SK-N-SH (cell line): ENCODE results near the gene CNTNAP2. TPM values are rescaled to one million over a fixed set of nuclear protein-coding genes. Genes with fewer than 3 reads are reported as not detected.

Source experiments
- CTCF ChIA-PET: fragments of 300-600, 350-600 bp; formaldehyde crosslinking; extraction: SDS; loops from one replicate; lab custom pipeline; 2021; lab: Yijun Ruan, JAX
- POLR2A ChIA-PET: fragments of 350-600 bp; sonication (Branson Sonifier 250); formaldehyde crosslinking; extraction: SDS; loops from one replicate; lab custom pipeline; 2020; ENCODE audit warnings: antibody characterized with exemption, inconsistent platforms; lab: Yijun Ruan, JAX
- DNase-seq: peaks from one replicate; pipeline ENCODE4 v3.0.0; 2012
- H2AFZ ChIP-seq: fragments of 200-600 bp; sonication (generic); 2 replicates; pipeline ENCODE4 v1.8.1; 2016; ENCODE audit warnings: antibody characterized with exemption, mild to moderate bottlenecking, low read depth
- H3F3A ChIP-seq: fragments of 200-600 bp; sonication (generic); replicated peaks from 2 replicates; pipeline ENCODE3; 2016; ENCODE audit warnings: antibody characterized with exemption, mild to moderate bottlenecking; ENCODE audit not compliant: insufficient read depth
- H3K27ac ChIP-seq, 2 experiments: fragments of 200-500 bp in 1 of 2; fragments of 200-600 bp in 1 of 2; sonication (Bioruptor generic) in 1 of 2; sonication (generic), shearing (Covaris generic) in 1 of 2; 2 replicates each; pipeline versions ENCODE4 v1.5.1 to v1.6.1; 2014 to 2016; ENCODE audit warnings: low read depth in 2 of 2, inconsistent platforms in 1 of 2, low read length in 1 of 2, mild to moderate bottlenecking in 1 of 2, mixed read lengths in 1 of 2
- H3K27me3 ChIP-seq: fragments of 200-600 bp; sonication (generic), shearing (Covaris generic); 2 replicates; pipeline ENCODE4 v1.6.1; 2016; ENCODE audit warnings: mixed run types; ENCODE audit not compliant: insufficient read depth
- H3K36me3 ChIP-seq, 2 experiments: fragments of 200-500 bp in 1 of 2; fragments of 200-600 bp in 1 of 2; sonication (Bioruptor generic) in 1 of 2; sonication (generic) in 1 of 2; replicated peaks in 1 of 2; 2 replicates each; pipeline versions ENCODE3 to v1.5.1; 2014 to 2016; ENCODE audit warnings: low read length in 1 of 2, mild to moderate bottlenecking in 1 of 2; ENCODE audit not compliant: insufficient read depth in 2 of 2, control insufficient read depth in 1 of 2
- H3K4me1 ChIP-seq, 2 experiments: fragments of 200-500 bp in 1 of 2; fragments of 200-600 bp in 1 of 2; sonication (Bioruptor generic) in 1 of 2; sonication (generic), shearing (Covaris generic) in 1 of 2; 2 replicates each; pipeline versions ENCODE4 v1.5.1 to v1.6.1; 2014 to 2016; ENCODE audit warnings: low read depth in 1 of 2, low read length in 1 of 2, mixed run types in 1 of 2; ENCODE audit not compliant: insufficient read depth in 2 of 2, control insufficient read depth in 1 of 2
- H3K4me2 ChIP-seq: fragments of 200-600 bp; sonication (generic), shearing (Covaris generic); 2 replicates; pipeline ENCODE4 v1.6.1; 2017; ENCODE audit warnings: mixed run types
- H3K4me3 ChIP-seq, 2 experiments: fragments of 200-500 bp in 1 of 2; fragments of 200-600 bp in 1 of 2; sonication (Bioruptor generic) in 1 of 2; sonication (generic), shearing (Covaris generic) in 1 of 2; 2 replicates each; pipeline versions ENCODE4 v1.5.1 to v1.8.1; 2014 to 2016; ENCODE audit warnings: low read depth in 2 of 2, inconsistent platforms in 1 of 2, low read length in 1 of 2, mild to moderate bottlenecking in 1 of 2, mixed read lengths in 1 of 2, moderate library complexity in 1 of 2
- H3K79me2 ChIP-seq: fragments of 200-600 bp; sonication (generic); 2 replicates; pipeline ENCODE4 v1.8.1; 2017; ENCODE audit warnings: mild to moderate bottlenecking; ENCODE audit not compliant: insufficient read depth
- H3K9ac ChIP-seq: fragments of 200-600 bp; sonication (generic); 2 replicates; pipeline ENCODE4 v1.6.1; 2017; ENCODE audit warnings: mixed run types
- H3K9me2 ChIP-seq: fragments of 200-600 bp; sonication (generic); 2 replicates; pipeline ENCODE4 v1.6.1; 2017; ENCODE audit warnings: mixed run types
- H3K9me3 ChIP-seq: fragments of 200-600 bp; sonication (generic); 2 replicates; pipeline ENCODE4 v1.6.1; 2017; ENCODE audit warnings: mixed run types, mild to moderate bottlenecking, moderate library complexity
- H4K20me1 ChIP-seq: fragments of 200-600 bp; sonication (generic); 2 replicates; pipeline ENCODE4 v1.6.1; 2017; ENCODE audit warnings: mild to moderate bottlenecking, mixed run types; ENCODE audit not compliant: insufficient read depth
- CHD2 ChIP-seq: fragments of 150-350 bp; IDR thresholded peaks from 2 replicates; pipeline ENCODE4 v1.6.1; 2018; ENCODE audit warnings: low read length; ENCODE audit not compliant: partially characterized antibody
- EP300 ChIP-seq, 2 experiments: IDR thresholded peaks; 2 replicates each; pipeline versions ENCODE4 v1.4.0 to v1.6.1; 2012; ENCODE audit warnings: borderline replicate concordance in 1 of 2, low read depth in 1 of 2, low read length in 1 of 2
- FOSL2 ChIP-seq: IDR thresholded peaks from 2 replicates; pipeline ENCODE4 v1.4.0; 2012; ENCODE audit warnings: low read depth, mild to moderate bottlenecking, moderate library complexity, borderline replicate concordance
- GATA2 ChIP-seq: sonication (generic); formaldehyde crosslinking; IDR thresholded peaks from 2 replicates; pipeline ENCODE4 v1.5.0; 2020; ENCODE audit warnings: mild to moderate bottlenecking, missing genetic modification reagents
- JUND ChIP-seq: IDR thresholded peaks from 2 replicates; pipeline ENCODE4 v1.4.0; 2012
- MEF2A ChIP-seq: IDR thresholded peaks from 2 replicates; pipeline ENCODE4 v1.4.0; 2012; ENCODE audit warnings: low read depth, borderline replicate concordance
- MXI1 ChIP-seq: IDR thresholded peaks from 2 replicates; pipeline ENCODE4 v1.6.1; 2012; ENCODE audit warnings: mild to moderate bottlenecking, low read depth, low read length, improper control_type of control experiment
- NFIC ChIP-seq: IDR thresholded peaks from 2 replicates; pipeline ENCODE4 v1.4.0; 2012; ENCODE audit warnings: borderline replicate concordance
- RCOR1 ChIP-seq: fragments of 150-350 bp; IDR thresholded peaks from 2 replicates; pipeline ENCODE4 v1.6.1; 2017; ENCODE audit warnings: antibody characterized with exemption, low read length
- RXRA ChIP-seq: IDR thresholded peaks from 2 replicates; pipeline ENCODE4 v1.4.0; 2012; ENCODE audit warnings: low read depth, mild to moderate bottlenecking, borderline replicate concordance
- TCF12 ChIP-seq: IDR thresholded peaks from 2 replicates; pipeline ENCODE4 v1.4.0; 2012
- TEAD4 ChIP-seq: IDR thresholded peaks from 2 replicates; pipeline ENCODE4 v1.4.0; 2012; ENCODE audit warnings: mild to moderate bottlenecking, borderline replicate concordance; ENCODE audit not compliant: insufficient read depth
- ZBTB33 ChIP-seq: IDR thresholded peaks from 2 replicates; pipeline ENCODE4 v1.4.0; 2012; ENCODE audit warnings: low read depth, borderline replicate concordance
- WGBS: methylation state at CpG from one replicate; pipeline ENCODE4 v1.1.6; 2017; ENCODE audit warnings: low lambda C conversion rate; 5-methylcytosine and 5-hydroxymethylcytosine counted together
- polyA plus RNA-seq, 3 experiments: library from polyadenylated mRNA; depleted of rRNA; stranded (reverse); fragments of >200 nt; gene quantifications; 2 replicates each; pipeline ENCODE4 v1.2.3, GENCODE V29; 2012
- TF ChIP-seq, protein P1 (sequence below): fragments of 150-350 bp; IDR thresholded peaks from 2 replicates; pipeline ENCODE4 v1.6.1; 2017; ENCODE audit warnings: antibody characterized with exemption, low read length, low read depth, borderline replicate concordance

The CNTNAP2 gene
- polyA plus RNA-seq, 1 of the 3 experiments (the other 2 are of a cell fraction) = 3.4 TPM

DNA sequence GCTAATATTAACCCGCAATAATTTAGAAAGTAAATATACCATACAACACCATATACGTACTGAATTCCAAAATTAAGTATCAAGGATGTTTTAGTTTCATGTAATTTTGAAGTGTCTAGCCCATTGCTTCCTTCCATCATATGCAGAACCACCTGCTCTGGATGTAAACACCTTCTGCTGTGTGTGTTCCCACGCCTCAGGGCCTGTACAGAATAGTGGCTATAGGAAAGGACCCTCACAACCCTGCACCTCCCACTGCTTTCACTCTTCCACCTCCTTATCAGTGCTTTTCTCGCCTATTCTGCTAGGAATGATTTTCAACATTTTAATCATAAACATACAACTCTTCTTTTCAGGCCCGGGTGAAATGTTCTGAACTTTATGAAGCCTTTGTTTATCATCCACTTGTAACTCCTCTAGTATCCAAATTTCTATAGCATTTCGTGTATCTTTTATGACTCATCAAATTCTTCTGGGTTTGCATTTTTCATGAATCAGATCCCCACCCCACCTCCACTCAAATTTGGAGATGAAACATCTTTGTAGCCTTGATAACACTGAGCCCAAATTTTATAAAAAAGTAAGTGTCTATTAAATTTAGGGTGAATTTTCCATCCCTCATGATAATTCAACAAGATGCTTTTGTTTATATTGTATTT lies 1367.2 kb downstream of the CNTNAP2 start:
- TF ChIP-seq EP300 (IDR thresholded peaks at IDR 0.05; ENCODE audit: borderline replicate concordance in 1 of 2, low read depth in 1 of 2, low read length in 1 of 2) = peak in 1 of 2 experiments; percentile 43; a peak in 1 of 4 replicates
- TF ChIP-seq MXI1 = no peak
- TF ChIP-seq FOSL2 = peak; percentile 87
- peak; percentile 59; the same call in 1 of the 2 replicates for TF ChIP-seq TEAD4
- TF ChIP-seq TCF12 = peak; percentile 57; the same call in 1 of the 2 replicates
- TF ChIP-seq JUND = peak; percentile 88
- no peak for TF ChIP-seq RXRA
- TF ChIP-seq NFIC = peak; percentile 21; the same call in 1 of the 2 replicates
- TF ChIP-seq MEF2A = no peak
- TF ChIP-seq, protein P1, sequence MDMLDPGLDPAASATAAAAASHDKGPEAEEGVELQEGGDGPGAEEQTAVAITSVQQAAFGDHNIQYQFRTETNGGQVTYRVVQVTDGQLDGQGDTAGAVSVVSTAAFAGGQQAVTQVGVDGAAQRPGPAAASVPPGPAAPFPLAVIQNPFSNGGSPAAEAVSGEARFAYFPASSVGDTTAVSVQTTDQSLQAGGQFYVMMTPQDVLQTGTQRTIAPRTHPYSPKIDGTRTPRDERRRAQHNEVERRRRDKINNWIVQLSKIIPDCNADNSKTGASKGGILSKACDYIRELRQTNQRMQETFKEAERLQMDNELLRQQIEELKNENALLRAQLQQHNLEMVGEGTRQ = no peak
- TF ChIP-seq ZBTB33 = no peak
- no peak for TF ChIP-seq RCOR1
- TF ChIP-seq CHD2 = no peak
- TF ChIP-seq GATA2 (CRISPR knock-in tag) = no peak
- CTCF ChIA-PET = interaction anchor here (0.6 kb wide), 1 partner anchor 85 kb away, joined by 3 read pairs; no protein-coding TSS in a partner anchor
- Histone ChIP-seq H3K36me3 (no peaks in the 10 kb centered on the region), H3K27me3 (no peaks in the 10 kb centered on the region), H3K9ac (no peak overlapping the region; the same call in 1 of the 2 replicates), H3K4me1 (peaks cover 4 to 7% of the 10 kb centered on the region in 2 experiments; a peak in 3 of 4 replicates), H2AFZ (0 out of 2 replicates have a peak overlapping the region, but pooled peaks have one; percentile 1), H3K27ac (peak overlapping the region in 1 of 2 experiments; percentile 64; a peak in 2 of 4 replicates), H3F3A (peaks cover 7% of the 10 kb centered on the region), H3K9me2 (no peaks in the 10 kb centered on the region), H3K4me3 (no peak overlapping the region), H3K4me2 (peak overlapping the region; percentile 33; the same call in 1 of the 2 replicates), H3K9me3 (0 out of 2 replicates have a peak, but pooled peaks cover 6% of the 10 kb centered on the region), H3K79me2 (no peaks in the 10 kb centered on the region), H4K20me1 (no peaks in the 10 kb centered on the region)
- WGBS = 55% methylated on average over 6 of the region's 6 CpGs
- POLR2A ChIA-PET = no interaction called here
- DNase-seq = no peak
